B cell (primary cell): Measurements from ENCODE around the gene MAP1S. TPM values are rescaled to one million over a fixed set of nuclear protein-coding genes. Genes with fewer than 3 reads are reported as not detected.

ENCODE experiments used
- ATAC-seq: fragments of 200-7000 bp; cut with Tn5 transposase; one replicate; pipeline ENCODE4 v1.10.0; 2021; ENCODE audit warnings: low read depth, mild to moderate bottlenecking, moderate number of reproducible peaks, moderate library complexity
- CTCF ChIA-PET: fragments of 350-600 bp; sonication (Branson Sonifier 250); formaldehyde crosslinking; loops from one replicate; lab custom pipeline; 2021; ENCODE audit warnings: antibody characterized with exemption, inconsistent platforms; lab: Charles Lee
- POLR2A ChIA-PET: fragments of 350-600 bp; sonication (Branson Sonifier 250); formaldehyde crosslinking; loops from one replicate; lab custom pipeline; 2021; ENCODE audit warnings: antibody characterized with exemption; lab: Charles Lee
- DNase-seq: peaks from one replicate; pipeline ENCODE4 v3.0.0; 2013
- H2AFZ ChIP-seq: 2 replicates; pipeline ENCODE4 v1.6.1; 2012; ENCODE audit warnings: mild to moderate bottlenecking, low read depth, low read length; ENCODE audit not compliant: insufficient read depth, poor library complexity, severe bottlenecking
- H3K27ac ChIP-seq, 2 donors: 1 replicate in 1 of 2; 2 replicates in 1 of 2; pipeline ENCODE4 v1.5.1; 2012 to 2013; ENCODE audit warnings: low read length in 2 of 2, mild to moderate bottlenecking in 2 of 2, moderate library complexity in 1 of 2
- H3K27me3 ChIP-seq, 4 experiments: fragments of 200-600 bp in 1 of 4; sonication (generic) in 1 of 4; replicated peaks in 1 of 4; 1 replicate in 2 of 4; 2 replicates in 2 of 4; pipeline versions ENCODE4 v1.6.1 to v1.7.0; 2013 to 2016; ENCODE audit warnings: low read length in 3 of 4, mild to moderate bottlenecking in 2 of 4, mixed read lengths in 1 of 4, moderate library complexity in 1 of 4; ENCODE audit not compliant: insufficient read depth in 4 of 4, control insufficient read depth in 3 of 4; ENCODE audit errors: control extremely low read depth in 1 of 4
- H3K36me3 ChIP-seq, 2 experiments: replicated peaks in 1 of 2; 1 replicate in 1 of 2; 2 replicates in 1 of 2; pipeline versions ENCODE4 v1.6.1 to v1.7.1; 2013; ENCODE audit warnings: low read length in 1 of 2; ENCODE audit not compliant: insufficient read depth in 2 of 2, control insufficient read depth in 1 of 2; ENCODE audit errors: control extremely low read depth in 1 of 2, extremely low read depth in 1 of 2
- H3K4me1 ChIP-seq, 2 donors: fragments of 200-600 bp in 1 of 2; sonication (generic) in 1 of 2; 1 replicate in 1 of 2; 2 replicates in 1 of 2; pipeline versions ENCODE4 v1.5.1 to v1.6.1; 2013 to 2017; ENCODE audit warnings: low read length in 2 of 2; ENCODE audit not compliant: control insufficient read depth in 2 of 2, insufficient read depth in 2 of 2
- H3K4me2 ChIP-seq: replicated peaks from 2 replicates; pipeline ENCODE3; 2012; ENCODE audit warnings: mild to moderate bottlenecking, low read depth, low read length; ENCODE audit not compliant: poor library complexity, severe bottlenecking
- H3K4me3 ChIP-seq, 5 experiments: fragments of 200-600 bp in 1 of 5; sonication (generic) in 1 of 5; 1 replicate in 3 of 5; 2 replicates in 2 of 5; pipeline versions ENCODE4 v1.5.1 to v1.7.0; 2011 to 2016; ENCODE audit warnings: low read length in 4 of 5, mild to moderate bottlenecking in 4 of 5, low read depth in 2 of 5, control low read depth in 1 of 5, moderate library complexity in 1 of 5; ENCODE audit not compliant: insufficient read depth in 1 of 5; ENCODE audit errors: control extremely low read depth in 1 of 5, extremely low read depth in 1 of 5
- H3K79me2 ChIP-seq: fragments of 200-600 bp; sonication (generic); one replicate; pipeline ENCODE4 v1.6.0; 2016; ENCODE audit warnings: low read length; ENCODE audit not compliant: control insufficient read depth, insufficient read depth
- H3K9ac ChIP-seq: fragments of 200-600 bp; sonication (generic); 2 replicates; pipeline ENCODE4 v1.6.1; 2017; ENCODE audit warnings: mild to moderate bottlenecking, low read length, moderate library complexity
- H3K9me3 ChIP-seq, 3 donors: one replicate each; pipeline versions ENCODE4 v1.6.1 to v1.7.1; 2013; ENCODE audit warnings: low read length in 2 of 3; ENCODE audit not compliant: control insufficient read depth in 2 of 3, insufficient read depth in 1 of 3; ENCODE audit errors: control extremely low read depth in 1 of 3
- H4K20me1 ChIP-seq: 2 replicates; pipeline ENCODE4 v1.6.0; 2012; ENCODE audit warnings: mild to moderate bottlenecking, low read length; ENCODE audit not compliant: insufficient read depth, control insufficient read depth, poor library complexity, severe bottlenecking
- H3K27ac Mint-ChIP-seq: one replicate; pipeline ENCODE4 v1.8.0; 2021; ENCODE audit warnings: mixed read lengths
- H3K27me3 Mint-ChIP-seq: one replicate; pipeline ENCODE4 v1.8.0; 2021; ENCODE audit warnings: mixed read lengths
- H3K4me1 Mint-ChIP-seq: one replicate; pipeline ENCODE4 v1.8.0; 2021; ENCODE audit warnings: mixed read lengths
- H3K4me3 Mint-ChIP-seq: one replicate; pipeline ENCODE4 v1.8.0; 2021; ENCODE audit warnings: mixed read lengths
- H3K9me3 Mint-ChIP-seq: one replicate; pipeline ENCODE4 v1.8.0; 2022; ENCODE audit warnings: mixed read lengths; ENCODE audit not compliant: insufficient read depth
- CTCF ChIP-seq: fragments of 200-600 bp; IDR thresholded peaks from one replicate; pipeline ENCODE4 v1.8.0; 2022; ENCODE audit warnings: antibody characterized with exemption, mild to moderate bottlenecking
- EZH2 ChIP-seq: IDR thresholded peaks from 2 replicates; pipeline ENCODE4 v1.6.1; 2012; ENCODE audit warnings: borderline replicate concordance, low read depth, mild to moderate bottlenecking, moderate library complexity, low read length; ENCODE audit not compliant: insufficient read depth, poor library complexity, severe bottlenecking
- WGBS: methylation state at CpG from one replicate; pipeline ENCODE4 v1.1.5; 2013; ENCODE audit warnings: missing lambda C conversion rate; ENCODE audit not compliant: insufficient coverage; 5-methylcytosine and 5-hydroxymethylcytosine counted together
- intact Hi-C: fragments of 100-400 bp; cut with micrococcal nuclease; formaldehyde crosslinking; loops from one replicate; pipeline ENCODE4 v1.10.0; 2022
- polyA plus RNA-seq: library from polyadenylated mRNA; depleted of rRNA; stranded (reverse); fragments of >200 nt; gene quantifications from 2 replicates; pipeline ENCODE4 v1.2.3, GENCODE V29; 2012
- total RNA-seq, 2 donors: library from RNA; stranded (reverse); fragments of 120-200 nt in 1 of 2; gene quantifications; 1 replicate in 1 of 2; 2 replicates in 1 of 2; pipeline versions ENCODE4 v1.2.3 to v1.2.4, GENCODE V29; 2013 to 2022

The MAP1S gene
- total and polyA plus RNA-seq, 2 donors (not counting 1 experiment from before 2014, with no cell fraction given): 38.2 to 83.0 TPM

GRCh38 chr19:17677002-17677401 lies 42.3 kb upstream of the MAP1S start:
- TF ChIP-seq CTCF: peak; percentile 23
- TF ChIP-seq EZH2: no peak
- Histone ChIP-seq H3K4me2 (no peak overlapping the region), H3K36me3 (no peaks in the 10 kb centered on the region), H3K9me3 (peaks cover 0 to 17% (median under 1%) of the 10 kb centered on the region in 3 donors), H3K9ac (no peak overlapping the region), H3K4me1 (peaks cover 17 to 19% of the 10 kb centered on the region in 2 donors), H4K20me1 (no peaks in the 10 kb centered on the region), H3K27me3 (peaks cover 0 to 30% (median 14%) of the 10 kb centered on the region in 4 experiments), H3K4me3 (no peak overlapping the region), H2AFZ (no peak overlapping the region), H3K27ac (no peak overlapping the region), H3K79me2 (no peaks in the 10 kb centered on the region)
- peaks cover 16% of the 10 kb centered on the region for H3K4me1 Mint-ChIP-seq
- intact Hi-C loops: no loop called here
- ATAC-seq: no peak
- ChIA-PET CTCF (interaction anchor here (0.6 kb wide), 1 partner anchor 41 kb away, joined by 3 read pairs; no protein-coding TSS in a partner anchor), POLR2A (no interaction called here)
- no peak overlapping the region for H3K4me3 Mint-ChIP-seq
- DNase-seq: no peak
- WGBS: 44% methylated on average over 1 of the region's 2 CpGs
- H3K27me3 Mint-ChIP-seq: peaks cover 39% of the 10 kb centered on the region
- H3K9me3 Mint-ChIP-seq: no peaks in the 10 kb centered on the region
- no peak overlapping the region for H3K27ac Mint-ChIP-seq

GRCh38 chr19:17678836-17679235 lies 40.4 kb upstream of the MAP1S start:
- Mint-ChIP-seq H3K4me1 (peaks cover 16% of the 10 kb centered on the region), H3K27me3 (peaks cover 53% of the 10 kb centered on the region), H3K9me3 (no peaks in the 10 kb centered on the region), H3K27ac (no peak overlapping the region), H3K4me3 (no peak overlapping the region)
- H3K27me3 ChIP-seq: peaks cover 0 to 35% (median 17%) of the 10 kb centered on the region in 4 experiments
- 83% methylated on average over 3 of the region's 4 CpGs for WGBS
- intact Hi-C loops: no loop called here
- H4K20me1 ChIP-seq: no peaks in the 10 kb centered on the region
- no peak overlapping the region for H3K4me3 ChIP-seq
- ATAC-seq: no peak
- H3K27ac ChIP-seq: no peak overlapping the region
- H3K79me2 ChIP-seq: no peaks in the 10 kb centered on the region
- H3K36me3 ChIP-seq: no peaks in the 10 kb centered on the region
- no peak overlapping the region for H3K9ac ChIP-seq
- peaks cover 17 to 19% of the 10 kb centered on the region in 2 donors for H3K4me1 ChIP-seq
- ChIA-PET CTCF (no interaction called here), POLR2A (no interaction called here)
- no peak for DNase-seq
- H3K9me3 ChIP-seq: peaks cover 0 to 20% (median 0%) of the 10 kb centered on the region in 3 donors
- TF ChIP-seq CTCF: no peak
- H2AFZ ChIP-seq: no peak overlapping the region
- no peak overlapping the region for H3K4me2 ChIP-seq
